A673 (cell line): ENCODE measurements around the gene GRAMD1A. TPM values are rescaled to one million over a fixed set of nuclear protein-coding genes. Genes with fewer than 3 reads are reported as not detected.

Source experiments
- BruUV-seq: library from RNA; stranded (reverse); fragments of 400-500 nt; replicated peaks from 2 replicates; lab custom pipeline; 2021; lab: Mats Ljungman, UMichigan
- CTCF ChIA-PET: fragments of 300-600 bp; sonication (Branson Sonifier 250); formaldehyde crosslinking; loops from one replicate; lab custom pipeline; 2022; ENCODE audit warnings: antibody characterized with exemption; lab: Charles Lee
- POLR2A ChIA-PET: fragments of 300-600 bp; sonication (Branson Sonifier 250); formaldehyde crosslinking; loops from one replicate; lab custom pipeline; 2022; ENCODE audit warnings: antibody characterized with exemption; ENCODE audit not compliant: low non-redundant PET; lab: Charles Lee
- DNase-seq: peaks from one replicate; pipeline ENCODE4 v3.0.0-alpha.2; 2015; ENCODE audit warnings: low spot score
- H3K27ac ChIP-seq: fragments of 200-600 bp; sonication (generic); 2 replicates; pipeline ENCODE4 v1.5.1; 2016; ENCODE audit warnings: mixed run types, low read depth, mild to moderate bottlenecking, mixed read lengths, antibody characterized with exemption, low read length; ENCODE audit not compliant: poor library complexity, severe bottlenecking
- H3K27me3 ChIP-seq: fragments of 200-600 bp; sonication (generic); replicated peaks from 2 replicates; pipeline ENCODE4 v1.6.1; 2017; ENCODE audit warnings: mixed run types, low read depth, mild to moderate bottlenecking, mixed read lengths, antibody characterized with exemption, low read length; ENCODE audit not compliant: insufficient read depth, poor library complexity
- H3K36me3 ChIP-seq: fragments of 200-600 bp; sonication (generic); 2 replicates; pipeline ENCODE4 v1.6.1; 2016; ENCODE audit warnings: mixed run types, mild to moderate bottlenecking, mixed read lengths, antibody characterized with exemption, low read length; ENCODE audit not compliant: insufficient read depth, poor library complexity, severe bottlenecking
- H3K4me1 ChIP-seq: fragments of 200-600 bp; sonication (generic); 2 replicates; pipeline ENCODE4 v1.6.1; 2017; ENCODE audit warnings: mixed run types, mild to moderate bottlenecking, mixed read lengths, antibody characterized with exemption, low read length; ENCODE audit not compliant: insufficient read depth, poor library complexity, severe bottlenecking
- H3K4me3 ChIP-seq: fragments of 200-600 bp; sonication (generic); 2 replicates; pipeline ENCODE4 v1.5.1; 2016; ENCODE audit warnings: low read depth, mixed run types, mild to moderate bottlenecking, mixed read lengths, low read length; ENCODE audit not compliant: poor library complexity, severe bottlenecking
- H3K9me3 ChIP-seq: fragments of 200-600 bp; sonication (generic); 2 replicates; pipeline ENCODE4 v1.6.1; 2016; ENCODE audit warnings: mixed run types, low read depth, mild to moderate bottlenecking, mixed read lengths, antibody characterized with exemption, low read length; ENCODE audit not compliant: poor library complexity, severe bottlenecking
- CTCF ChIP-seq: fragments of 300-800, 200-600 bp; sonication (generic); conservative IDR thresholded peaks from 2 replicates; pipeline ENCODE4 v1.5.1; 2017; ENCODE audit warnings: low read depth, mild to moderate bottlenecking, antibody characterized with exemption, low read length, moderate library complexity, mixed read lengths
- EZH2 ChIP-seq: fragments of 200-600 bp; sonication (generic); IDR thresholded peaks from 2 replicates; pipeline ENCODE4 v1.6.1; 2017; ENCODE audit warnings: borderline replicate concordance, low read depth, mild to moderate bottlenecking, mixed read lengths, antibody characterized with exemption, low read length; ENCODE audit not compliant: poor library complexity, severe bottlenecking
- intact Hi-C: fragments of 100-400 bp; cut with micrococcal nuclease; formaldehyde crosslinking; loops from one replicate; pipeline ENCODE4 v1.10.0; 2022; ENCODE audit not compliant: unreplicated experiment
- total RNA-seq: library from RNA; stranded (reverse); gene quantifications from 2 replicates; pipeline ENCODE4 v1.2.3, GENCODE V29; 2021

GRAMD1A gene
- total RNA-seq, 1 experiment from 2014 or later: 87.3 TPM

- TF ChIP-seq CTCF: no peak
- no peak for TF ChIP-seq EZH2
- Histone ChIP-seq H3K9me3 (no peaks in the 10 kb centered on the region), H3K4me3 (peak overlapping the region; percentile 48), H3K27ac (no peak overlapping the region), H3K36me3 (peaks cover 14% of the 10 kb centered on the region), H3K27me3 (no peaks in the 10 kb centered on the region), H3K4me1 (no peaks in the 10 kb centered on the region)
- ChIA-PET POLR2A (no interaction called here), CTCF (interaction anchor here (0.5 kb wide), 1 partner anchor 663 kb away, joined by 4 read pairs; no protein-coding TSS in a partner anchor)
- intact Hi-C loops: no loop called here
- BruUV-seq: no TSS peak
- no peak for DNase-seq
These were observed 29.7 kb downstream of the GRAMD1A start for GRCh38 chr19:35029737-35030256.

- Histone ChIP-seq H3K9me3 (no peaks in the 10 kb centered on the region), H3K27ac (no peak within 1 kb of the TSS), H3K36me3 (peaks cover 14% of the 10 kb centered on the region), H3K27me3 (no peaks in the 10 kb centered on the region), H3K4me3 (peak within 1 kb of the TSS; percentile 48), H3K4me1 (no peaks in the 10 kb centered on the region)
- peak; percentile 78 for DNase-seq
- ChIA-PET CTCF (interaction anchor here (0.5 to 0.6 kb wide), 3 partner anchors 14 to 662 kb away, joined by 3 to 4 read pairs (median 3); no protein-coding TSS in a partner anchor), POLR2A (no interaction called here)
- no TSS peak for BruUV-seq
- TF ChIP-seq EZH2 (no peak), CTCF (no peak)
- intact Hi-C loops: no loop called here
These were observed 30.3 kb downstream of the GRAMD1A start, which contains the start of gene SCN1B for GRCh38 chr19:35030257-35031071. TSS of gene SCN1B (plus strand) at chr19:35030470. CDS start at chr19:35030821, 351 bp downstream.

GRCh38 chr19:35031072-35031881 is 31.2 kb downstream of the GRAMD1A start:
- Histone ChIP-seq H3K36me3 (peaks cover 10% of the 10 kb centered on the region), H3K4me1 (no peaks in the 10 kb centered on the region), H3K4me3 (peak overlapping the region; percentile 48), H3K9me3 (no peaks in the 10 kb centered on the region), H3K27ac (no peak overlapping the region), H3K27me3 (no peaks in the 10 kb centered on the region)
- DNase-seq: peak; percentile 59
- no TSS peak for BruUV-seq
- intact Hi-C loops: no loop called here
- TF ChIP-seq CTCF (no peak), EZH2 (no peak)
- ChIA-PET POLR2A (no interaction called here), CTCF (interaction anchor here (0.5 to 0.6 kb wide), 3 partner anchors 13 to 47 kb away, joined by 3 to 5 read pairs (median 3); no protein-coding TSS in a partner anchor)
